22Rv1 (cell line): ENCODE data around the gene NRP1.

ENCODE experiments used
- H3K27ac ChIP-seq: fragments of 450-650 bp; 2 replicates; pipeline ENCODE4 v1.5.1; 2017
- CTCF ChIP-seq: fragments of 450-650 bp; IDR thresholded peaks from 2 replicates; pipeline ENCODE4 v1.5.1; 2017; ENCODE audit warnings: mild to moderate bottlenecking
- ZFX ChIP-seq: fragments of 450-650 bp; IDR thresholded peaks from 2 replicates; pipeline ENCODE4 v1.6.1; 2017; ENCODE audit warnings: antibody characterized with exemption, borderline replicate concordance

The NRP1 gene

GRCh38 chr10:33216661-33217427 is 117.6 kb downstream of the NRP1 start:
- peak overlapping the region; percentile 6; the same call in 1 of the 2 replicates for H3K27ac ChIP-seq
- TF ChIP-seq ZFX (no peak), CTCF (no peak)

- no peak for TF ChIP-seq ZFX
- TF ChIP-seq CTCF: no peak
- H3K27ac ChIP-seq: no peak overlapping the region
These were observed 118.8 kb downstream of the NRP1 start for GRCh38 chr10:33215635-33216034.

- TF ChIP-seq ZFX (no peak), CTCF (no peak)
- no peak overlapping the region for H3K27ac ChIP-seq
These were observed 119.3 kb downstream of the NRP1 start for GRCh38 chr10:33215154-33215553.

GRCh38 chr10:33214174-33214573 is 120.3 kb downstream of the NRP1 start:
- TF ChIP-seq ZFX: no peak
- no peak for TF ChIP-seq CTCF
- H3K27ac ChIP-seq: no peak overlapping the region

- no peak for TF ChIP-seq CTCF
- no peak for TF ChIP-seq ZFX
- H3K27ac ChIP-seq: no peak overlapping the region
These were observed 122.3 kb downstream of the NRP1 start for GRCh38 chr10:33212061-33212748.

- no peak overlapping the region for H3K27ac ChIP-seq
- TF ChIP-seq ZFX: no peak
- no peak for TF ChIP-seq CTCF
These were observed 123.2 kb downstream of the NRP1 start for GRCh38 chr10:33211106-33211878.
